GM23248 (cell line): ENCODE results near the gene CCL25.

Experiments
- EZH2 ChIP-seq: fragments of 200-600 bp; sonication (generic); IDR thresholded peaks from 2 replicates; pipeline ENCODE4 v1.6.1; 2018; ENCODE audit warnings: antibody characterized with exemption, mild to moderate bottlenecking; ENCODE audit not compliant: insufficient read depth, poor library complexity, severe bottlenecking
- EZH2phosphoT487 ChIP-seq: fragments of 200-600 bp; sonication (generic); IDR thresholded peaks from 2 replicates; pipeline ENCODE4 v1.6.1; 2018; ENCODE audit warnings: antibody characterized with exemption, moderate library complexity, mild to moderate bottlenecking, low read depth; ENCODE audit not compliant: insufficient read depth

- no peak for TF ChIP-seq EZH2
- TF ChIP-seq EZH2phosphoT487: no peak
Observed at GRCh38 chr19:8087876-8088275, 35.3 kb downstream of the CCL25 start.
